A673 (cell line): ENCODE results near the gene SMIM5. TPM values are rescaled to one million over a fixed set of nuclear protein-coding genes. Genes with fewer than 3 reads are reported as not detected.

Experiments
- BruUV-seq: library from RNA; stranded (reverse); fragments of 400-500 nt; replicated peaks from 2 replicates; lab custom pipeline; 2021; lab: Mats Ljungman, UMichigan
- CTCF ChIA-PET: fragments of 300-600 bp; sonication (Branson Sonifier 250); formaldehyde crosslinking; loops from one replicate; lab custom pipeline; 2022; ENCODE audit warnings: antibody characterized with exemption; lab: Charles Lee
- POLR2A ChIA-PET: fragments of 300-600 bp; sonication (Branson Sonifier 250); formaldehyde crosslinking; loops from one replicate; lab custom pipeline; 2022; ENCODE audit warnings: antibody characterized with exemption; ENCODE audit not compliant: low non-redundant PET; lab: Charles Lee
- DNase-seq: peaks from one replicate; pipeline ENCODE4 v3.0.0-alpha.2; 2015; ENCODE audit warnings: low spot score
- H3K27ac ChIP-seq: fragments of 200-600 bp; sonication (generic); 2 replicates; pipeline ENCODE4 v1.5.1; 2016; ENCODE audit warnings: mixed run types, low read depth, mild to moderate bottlenecking, mixed read lengths, antibody characterized with exemption, low read length; ENCODE audit not compliant: poor library complexity, severe bottlenecking
- H3K27me3 ChIP-seq: fragments of 200-600 bp; sonication (generic); replicated peaks from 2 replicates; pipeline ENCODE4 v1.6.1; 2017; ENCODE audit warnings: mixed run types, low read depth, mild to moderate bottlenecking, mixed read lengths, antibody characterized with exemption, low read length; ENCODE audit not compliant: insufficient read depth, poor library complexity
- H3K36me3 ChIP-seq: fragments of 200-600 bp; sonication (generic); 2 replicates; pipeline ENCODE4 v1.6.1; 2016; ENCODE audit warnings: mixed run types, mild to moderate bottlenecking, mixed read lengths, antibody characterized with exemption, low read length; ENCODE audit not compliant: insufficient read depth, poor library complexity, severe bottlenecking
- H3K4me1 ChIP-seq: fragments of 200-600 bp; sonication (generic); 2 replicates; pipeline ENCODE4 v1.6.1; 2017; ENCODE audit warnings: mixed run types, mild to moderate bottlenecking, mixed read lengths, antibody characterized with exemption, low read length; ENCODE audit not compliant: insufficient read depth, poor library complexity, severe bottlenecking
- H3K4me3 ChIP-seq: fragments of 200-600 bp; sonication (generic); 2 replicates; pipeline ENCODE4 v1.5.1; 2016; ENCODE audit warnings: low read depth, mixed run types, mild to moderate bottlenecking, mixed read lengths, low read length; ENCODE audit not compliant: poor library complexity, severe bottlenecking
- H3K9me3 ChIP-seq: fragments of 200-600 bp; sonication (generic); 2 replicates; pipeline ENCODE4 v1.6.1; 2016; ENCODE audit warnings: mixed run types, low read depth, mild to moderate bottlenecking, mixed read lengths, antibody characterized with exemption, low read length; ENCODE audit not compliant: poor library complexity, severe bottlenecking
- EZH2 ChIP-seq: fragments of 200-600 bp; sonication (generic); IDR thresholded peaks from 2 replicates; pipeline ENCODE4 v1.6.1; 2017; ENCODE audit warnings: borderline replicate concordance, low read depth, mild to moderate bottlenecking, mixed read lengths, antibody characterized with exemption, low read length; ENCODE audit not compliant: poor library complexity, severe bottlenecking
- intact Hi-C: fragments of 100-400 bp; cut with micrococcal nuclease; formaldehyde crosslinking; loops from one replicate; pipeline ENCODE4 v1.10.0; 2022; ENCODE audit not compliant: unreplicated experiment
- total RNA-seq: library from RNA; stranded (reverse); gene quantifications from 2 replicates; pipeline ENCODE4 v1.2.3, GENCODE V29; 2021
- TF ChIP-seq, protein P1 (sequence below): fragments of 300-800, 200-600 bp; sonication (generic); conservative IDR thresholded peaks from 2 replicates; pipeline ENCODE4 v1.5.1; 2017; ENCODE audit warnings: low read depth, mild to moderate bottlenecking, antibody characterized with exemption, low read length, moderate library complexity, mixed read lengths

The SMIM5 gene
- total RNA-seq, 1 experiment from 2014 or later: not detected

DNA sequence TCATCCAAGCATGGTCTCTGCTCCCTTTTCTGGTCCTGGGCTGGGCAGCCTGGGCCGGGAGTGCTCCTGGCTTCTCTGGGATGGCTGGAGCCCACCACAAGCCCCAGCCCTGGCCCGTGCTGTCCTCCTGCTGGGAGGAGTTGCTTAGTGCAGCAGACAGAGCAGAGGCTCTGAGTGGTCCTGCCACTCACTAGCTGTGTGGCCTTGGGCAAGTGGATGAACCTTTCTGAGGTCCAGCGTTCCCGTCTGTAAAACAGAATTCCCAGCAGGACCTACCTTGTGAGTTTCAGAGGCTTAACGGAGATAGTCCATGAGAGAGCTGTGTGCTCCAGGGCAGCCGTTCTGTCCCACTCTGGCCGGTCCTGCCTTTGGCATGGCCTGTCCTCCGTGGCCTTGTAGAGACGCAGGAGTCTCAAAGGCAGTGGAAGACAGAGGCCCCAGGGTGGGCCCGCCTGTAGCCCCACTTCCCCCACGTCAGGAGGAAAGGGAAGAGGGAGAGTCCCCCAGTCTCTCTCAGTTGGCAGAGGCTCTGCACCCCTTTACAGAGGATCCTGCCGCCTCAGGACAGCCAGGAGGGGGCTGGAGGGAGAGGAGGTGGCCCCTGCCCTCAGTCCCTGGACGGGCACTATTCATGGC, 37.8 kb upstream of the SMIM5 start:
- BruUV-seq: no TSS peak
- Histone ChIP-seq H3K4me3 (no peak overlapping the region), H3K27me3 (no peaks in the 10 kb centered on the region), H3K27ac (no peak overlapping the region), H3K36me3 (no peaks in the 10 kb centered on the region), H3K4me1 (no peaks in the 10 kb centered on the region), H3K9me3 (no peaks in the 10 kb centered on the region)
- POLR2A ChIA-PET: no interaction called here
- DNase-seq: no peak
- TF ChIP-seq, protein P1, sequence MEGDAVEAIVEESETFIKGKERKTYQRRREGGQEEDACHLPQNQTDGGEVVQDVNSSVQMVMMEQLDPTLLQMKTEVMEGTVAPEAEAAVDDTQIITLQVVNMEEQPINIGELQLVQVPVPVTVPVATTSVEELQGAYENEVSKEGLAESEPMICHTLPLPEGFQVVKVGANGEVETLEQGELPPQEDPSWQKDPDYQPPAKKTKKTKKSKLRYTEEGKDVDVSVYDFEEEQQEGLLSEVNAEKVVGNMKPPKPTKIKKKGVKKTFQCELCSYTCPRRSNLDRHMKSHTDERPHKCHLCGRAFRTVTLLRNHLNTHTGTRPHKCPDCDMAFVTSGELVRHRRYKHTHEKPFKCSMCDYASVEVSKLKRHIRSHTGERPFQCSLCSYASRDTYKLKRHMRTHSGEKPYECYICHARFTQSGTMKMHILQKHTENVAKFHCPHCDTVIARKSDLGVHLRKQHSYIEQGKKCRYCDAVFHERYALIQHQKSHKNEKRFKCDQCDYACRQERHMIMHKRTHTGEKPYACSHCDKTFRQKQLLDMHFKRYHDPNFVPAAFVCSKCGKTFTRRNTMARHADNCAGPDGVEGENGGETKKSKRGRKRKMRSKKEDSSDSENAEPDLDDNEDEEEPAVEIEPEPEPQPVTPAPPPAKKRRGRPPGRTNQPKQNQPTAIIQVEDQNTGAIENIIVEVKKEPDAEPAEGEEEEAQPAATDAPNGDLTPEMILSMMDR: no peak
- TF ChIP-seq EZH2: no peak
- CTCF ChIA-PET: no interaction called here
- intact Hi-C loops: no loop called here

DNA sequence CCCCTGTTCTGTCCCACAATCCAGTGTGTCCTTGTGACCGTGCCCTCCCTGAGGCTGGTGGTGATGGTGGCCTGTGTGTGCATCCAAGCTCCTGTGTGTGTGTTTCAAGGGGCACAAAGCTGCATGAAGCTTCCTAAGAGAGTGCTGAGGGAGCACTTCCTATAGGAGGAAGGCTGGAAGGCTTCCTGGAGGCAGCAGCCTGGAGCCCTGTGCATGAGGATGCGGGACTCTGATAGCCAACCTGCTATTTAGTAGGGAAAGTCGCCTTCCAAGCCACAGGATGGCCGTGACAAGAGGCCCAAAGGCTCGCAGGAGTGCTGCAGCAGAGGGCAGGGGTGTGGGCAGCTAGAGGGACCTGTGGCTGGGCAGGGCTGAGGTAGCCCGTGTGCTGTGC, 37.3 kb upstream of the SMIM5 start:
- DNase-seq: no peak
- H3K27ac ChIP-seq: no peak overlapping the region
- no peaks in the 10 kb centered on the region for H3K36me3 ChIP-seq
- H3K4me1 ChIP-seq: no peaks in the 10 kb centered on the region
- no peak overlapping the region for H3K4me3 ChIP-seq
- intact Hi-C loops: no loop called here
- H3K27me3 ChIP-seq: no peaks in the 10 kb centered on the region
- no TSS peak for BruUV-seq
- H3K9me3 ChIP-seq: no peaks in the 10 kb centered on the region
- POLR2A ChIA-PET: no interaction called here
- TF ChIP-seq, protein P1: no peak
- TF ChIP-seq EZH2: no peak
- CTCF ChIA-PET: no interaction called here

DNA sequence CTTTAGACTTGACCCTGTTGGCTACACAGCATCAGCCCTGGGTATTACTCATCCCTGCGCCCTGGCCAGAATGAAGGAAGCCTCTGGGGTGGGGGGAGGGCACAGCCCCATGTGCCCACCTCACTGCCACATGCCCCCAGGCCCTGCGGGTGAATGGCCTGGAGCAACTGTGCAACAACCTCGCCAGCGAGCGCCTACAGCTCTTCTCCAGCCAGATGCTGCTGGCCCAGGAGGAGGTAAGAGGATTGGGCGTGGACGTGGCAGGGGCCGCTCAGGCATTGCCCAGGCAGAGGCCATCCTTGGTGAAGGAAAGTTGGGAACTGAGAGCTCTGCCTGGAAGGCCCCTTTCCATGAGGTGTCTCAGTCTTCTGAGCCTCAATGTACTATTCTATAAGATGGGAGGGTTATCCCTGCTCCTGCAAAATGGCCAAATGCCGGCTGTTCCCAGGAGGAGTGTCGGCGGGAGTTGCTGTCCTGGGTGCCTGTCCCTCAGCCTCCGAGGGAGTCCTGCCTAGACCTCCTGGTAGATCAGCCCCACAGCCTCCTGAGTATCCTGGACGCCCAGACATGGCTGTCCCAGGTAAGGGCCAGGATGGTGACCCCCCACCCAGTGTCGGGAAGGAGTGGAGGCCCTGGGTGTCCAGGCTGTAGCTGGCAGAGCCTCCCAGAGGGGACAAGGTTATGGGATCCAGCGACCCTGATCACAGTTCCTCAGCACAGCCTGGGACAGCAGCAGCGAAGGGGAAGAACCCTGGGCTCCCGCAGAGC, 36.7 kb upstream of the SMIM5 start:
- BruUV-seq: no TSS peak
- Histone ChIP-seq H3K4me1 (no peaks in the 10 kb centered on the region), H3K36me3 (no peaks in the 10 kb centered on the region), H3K27me3 (no peaks in the 10 kb centered on the region), H3K9me3 (no peaks in the 10 kb centered on the region), H3K4me3 (no peak overlapping the region), H3K27ac (no peak overlapping the region)
- DNase-seq: no peak
- ChIA-PET POLR2A (no interaction called here), CTCF (no interaction called here)
- no peak for TF ChIP-seq EZH2
- TF ChIP-seq, protein P1: no peak
- intact Hi-C loops: no loop called here
